GM21528 (cell line): Measurements from ENCODE around the gene PODNL1.
"Not testable (repeated sequence)": the region's sequence is repeated elsewhere in the genome, so short reads cannot be mapped to it uniquely, and the experiment has no call there.

Experiments used
- ATAC-seq: cut with Tn5 transposase; IDR thresholded peaks from one replicate; pipeline ENCODE4 v1.9.1; 2021; ENCODE audit warnings: mild to moderate bottlenecking, moderate library complexity; ENCODE audit not compliant: unreplicated experiment, low FRiP score

Gene PODNL1

GRCh38 chr19:13975870-13976269 is 37.7 kb upstream of the PODNL1 start:
- no peak for ATAC-seq

- ATAC-seq = no peak
These were observed 35.9 kb upstream of the PODNL1 start for GRCh38 chr19:13974073-13974472.

GRCh38 chr19:13973479-13973878 is 35.3 kb upstream of the PODNL1 start:
- not testable (repeated sequence) for ATAC-seq

GRCh38 chr19:13972368-13973155 is 34.3 kb upstream of the PODNL1 start:
- ATAC-seq = no peak

GRCh38 chr19:13971868-13972267 is 33.7 kb upstream of the PODNL1 start:
- ATAC-seq = not testable (repeated sequence)

- no peak for ATAC-seq
These were observed 31.7 kb upstream of the PODNL1 start for GRCh38 chr19:13969897-13970296.

- ATAC-seq = no peak
These were observed 30.8 kb upstream of the PODNL1 start for GRCh38 chr19:13968999-13969398.

GRCh38 chr19:13968383-13968935 is 30.2 kb upstream of the PODNL1 start:
- no peak for ATAC-seq

GRCh38 chr19:13967206-13967605 is 29.0 kb upstream of the PODNL1 start:
- ATAC-seq = not testable (repeated sequence)

- no peak for ATAC-seq
These were observed 28.5 kb upstream of the PODNL1 start for GRCh38 chr19:13966684-13967128.

- ATAC-seq = no peak
These were observed 27.9 kb upstream of the PODNL1 start for GRCh38 chr19:13965926-13966683.

GRCh38 chr19:13965377-13965896 is 27.2 kb upstream of the PODNL1 start:
- ATAC-seq = no peak

GRCh38 chr19:13964776-13965175 is 26.6 kb upstream of the PODNL1 start:
- no peak for ATAC-seq

GRCh38 chr19:13963603-13964105 is 25.4 kb upstream of the PODNL1 start:
- ATAC-seq = no peak

GRCh38 chr19:13962699-13963602 is 24.7 kb upstream of the PODNL1 start:
- ATAC-seq = no peak

GRCh38 chr19:13961826-13962698 is 23.8 kb upstream of the PODNL1 start:
- no peak for ATAC-seq

GRCh38 chr19:13960863-13961784 is 22.9 kb upstream of the PODNL1 start:
- ATAC-seq = no peak
